ENCODE measurements around the gene ITLN2. TPM values are rescaled to one million over a fixed set of nuclear protein-coding genes. Genes with fewer than 3 reads are reported as not detected.

The ITLN2 gene
- total RNA-seq, 1 experiment from 2014 or later = 0.20 TPM

DNA sequence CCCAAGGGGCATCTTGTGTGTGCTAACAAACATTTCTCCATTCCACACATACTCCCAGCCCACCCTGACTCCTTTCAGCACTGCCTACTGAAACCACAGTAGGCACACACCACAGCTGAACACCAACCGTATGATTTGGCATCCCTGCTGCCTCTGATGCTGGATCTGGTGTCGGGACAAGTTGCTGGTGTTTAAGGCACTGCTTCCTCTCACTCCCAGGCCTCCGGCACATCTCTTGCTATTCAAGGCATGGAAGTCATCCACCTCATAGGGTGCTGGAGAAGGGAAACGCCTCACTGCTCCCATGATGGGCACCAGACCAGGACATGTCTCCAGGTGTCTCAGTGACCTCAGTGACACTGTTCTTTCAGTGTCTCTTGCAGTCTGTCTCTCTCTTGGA is 2.4 kb upstream of the ITLN2 start:
- no peaks in the 10 kb centered on the region for H3K9me2 ChIP-seq (ENCODE audit: insufficient read depth)
- H2AFZ ChIP-seq (ENCODE audit: low read depth, low read length, poor library complexity, severe bottlenecking) = no peak overlapping the region
- DNase-seq (ENCODE audit: low read depth, low spot score) (no peak), ATAC-seq (no peak)
- TF ChIP-seq, protein P1, sequence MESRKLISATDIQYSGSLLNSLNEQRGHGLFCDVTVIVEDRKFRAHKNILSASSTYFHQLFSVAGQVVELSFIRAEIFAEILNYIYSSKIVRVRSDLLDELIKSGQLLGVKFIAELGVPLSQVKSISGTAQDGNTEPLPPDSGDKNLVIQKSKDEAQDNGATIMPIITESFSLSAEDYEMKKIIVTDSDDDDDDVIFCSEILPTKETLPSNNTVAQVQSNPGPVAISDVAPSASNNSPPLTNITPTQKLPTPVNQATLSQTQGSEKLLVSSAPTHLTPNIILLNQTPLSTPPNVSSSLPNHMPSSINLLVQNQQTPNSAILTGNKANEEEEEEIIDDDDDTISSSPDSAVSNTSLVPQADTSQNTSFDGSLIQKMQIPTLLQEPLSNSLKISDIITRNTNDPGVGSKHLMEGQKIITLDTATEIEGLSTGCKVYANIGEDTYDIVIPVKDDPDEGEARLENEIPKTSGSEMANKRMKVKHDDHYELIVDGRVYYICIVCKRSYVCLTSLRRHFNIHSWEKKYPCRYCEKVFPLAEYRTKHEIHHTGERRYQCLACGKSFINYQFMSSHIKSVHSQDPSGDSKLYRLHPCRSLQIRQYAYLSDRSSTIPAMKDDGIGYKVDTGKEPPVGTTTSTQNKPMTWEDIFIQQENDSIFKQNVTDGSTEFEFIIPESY (IDR thresholded peaks at IDR 0.05; ENCODE audit: extremely low read depth, insufficient replicate concordance, low read length) = no peak
- TF ChIP-seq EZH2 (IDR thresholded peaks at IDR 0.05) = no peak
- TF ChIP-seq CBX3 (IDR thresholded peaks at IDR 0.05; ENCODE audit: low read depth) = no peak
- TF ChIP-seq FOSL1 (IDR thresholded peaks at IDR 0.05; ENCODE audit: low read depth) = no peak
- no peak for TF ChIP-seq ELF1 (IDR thresholded peaks at IDR 0.05; ENCODE audit: borderline replicate concordance, low read depth)
- no peak for TF ChIP-seq CEBPB (IDR thresholded peaks at IDR 0.05; ENCODE audit: low read depth)
- TF ChIP-seq SP1 (IDR thresholded peaks at IDR 0.05; ENCODE audit: low read depth) = no peak
- TF ChIP-seq ZNF274 (IDR thresholded peaks at IDR 0.05; ENCODE audit: low read depth, low read length) = no peak
- TF ChIP-seq EZH2phosphoT487 (IDR thresholded peaks at IDR 0.05; ENCODE audit: borderline replicate concordance) = no peak
- TF ChIP-seq SIN3A (IDR thresholded peaks at IDR 0.05; ENCODE audit: low read depth) = no peak
- TF ChIP-seq ZFX (IDR thresholded peaks at IDR 0.05) = no peak
- TF ChIP-seq TCF7L2 (IDR thresholded peaks at IDR 0.05; ENCODE audit: borderline replicate concordance, extremely low read depth, insufficient read depth, insufficient read length) = no peak
- no peak for TF ChIP-seq RAD21 (IDR thresholded peaks at IDR 0.05; ENCODE audit: low read depth)
- TF ChIP-seq, protein P2, sequence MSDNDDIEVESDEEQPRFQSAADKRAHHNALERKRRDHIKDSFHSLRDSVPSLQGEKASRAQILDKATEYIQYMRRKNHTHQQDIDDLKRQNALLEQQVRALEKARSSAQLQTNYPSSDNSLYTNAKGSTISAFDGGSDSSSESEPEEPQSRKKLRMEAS (IDR thresholded peaks at IDR 0.05) = no peak
- TF ChIP-seq JUND (IDR thresholded peaks at IDR 0.05) = no peak
- TF ChIP-seq EGR1 (IDR thresholded peaks at IDR 0.05; ENCODE audit: low read depth) = no peak
- TF ChIP-seq, protein P3, sequence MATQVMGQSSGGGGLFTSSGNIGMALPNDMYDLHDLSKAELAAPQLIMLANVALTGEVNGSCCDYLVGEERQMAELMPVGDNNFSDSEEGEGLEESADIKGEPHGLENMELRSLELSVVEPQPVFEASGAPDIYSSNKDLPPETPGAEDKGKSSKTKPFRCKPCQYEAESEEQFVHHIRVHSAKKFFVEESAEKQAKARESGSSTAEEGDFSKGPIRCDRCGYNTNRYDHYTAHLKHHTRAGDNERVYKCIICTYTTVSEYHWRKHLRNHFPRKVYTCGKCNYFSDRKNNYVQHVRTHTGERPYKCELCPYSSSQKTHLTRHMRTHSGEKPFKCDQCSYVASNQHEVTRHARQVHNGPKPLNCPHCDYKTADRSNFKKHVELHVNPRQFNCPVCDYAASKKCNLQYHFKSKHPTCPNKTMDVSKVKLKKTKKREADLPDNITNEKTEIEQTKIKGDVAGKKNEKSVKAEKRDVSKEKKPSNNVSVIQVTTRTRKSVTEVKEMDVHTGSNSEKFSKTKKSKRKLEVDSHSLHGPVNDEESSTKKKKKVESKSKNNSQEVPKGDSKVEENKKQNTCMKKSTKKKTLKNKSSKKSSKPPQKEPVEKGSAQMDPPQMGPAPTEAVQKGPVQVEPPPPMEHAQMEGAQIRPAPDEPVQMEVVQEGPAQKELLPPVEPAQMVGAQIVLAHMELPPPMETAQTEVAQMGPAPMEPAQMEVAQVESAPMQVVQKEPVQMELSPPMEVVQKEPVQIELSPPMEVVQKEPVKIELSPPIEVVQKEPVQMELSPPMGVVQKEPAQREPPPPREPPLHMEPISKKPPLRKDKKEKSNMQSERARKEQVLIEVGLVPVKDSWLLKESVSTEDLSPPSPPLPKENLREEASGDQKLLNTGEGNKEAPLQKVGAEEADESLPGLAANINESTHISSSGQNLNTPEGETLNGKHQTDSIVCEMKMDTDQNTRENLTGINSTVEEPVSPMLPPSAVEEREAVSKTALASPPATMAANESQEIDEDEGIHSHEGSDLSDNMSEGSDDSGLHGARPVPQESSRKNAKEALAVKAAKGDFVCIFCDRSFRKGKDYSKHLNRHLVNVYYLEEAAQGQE (IDR thresholded peaks at IDR 0.05; ENCODE audit: low read depth) = no peak
- no peak for TF ChIP-seq YY1 (IDR thresholded peaks at IDR 0.05; ENCODE audit: extremely low read depth, insufficient replicate concordance, low read depth, low read length)
- no peak overlapping the region for H3K4me3 ChIP-seq (replicated peaks in 1 of 2; ENCODE audit: low read depth in 1 of 2, low read length in 2 of 2)
- no peaks in the 10 kb centered on the region for H3K27me3 ChIP-seq (ENCODE audit: insufficient read depth, low read length)
- ChIA-PET CTCF (no interaction called here), POLR2A (no interaction called here), RAD21 (ENCODE audit: low non-redundant PET in 1 of 2, low total read pairs in 2 of 2, uncharacterized antibody in 2 of 2, unreplicated experiment in 2 of 2) (no interaction called here)
- intact Hi-C loops (cut with micrococcal nuclease) = no loop called here
- no TSS peak for BruUV-seq (replicated peaks)
- H3K9ac ChIP-seq (ENCODE audit: low read length) = no peak overlapping the region
- H3K4me1 ChIP-seq (ENCODE audit: control insufficient read depth in 1 of 2, insufficient read depth in 2 of 2, low read length in 2 of 2) = peaks cover 3 to 8% of the 10 kb centered on the region in 2 experiments; a peak in 3 of 4 replicates
- no peaks in the 10 kb centered on the region for H3K9me3 ChIP-seq (ENCODE audit: control insufficient read depth in 1 of 2, insufficient read depth in 1 of 2, low read depth in 1 of 2, low read length in 2 of 2)
- H4K20me1 ChIP-seq (ENCODE audit: insufficient read depth) = no peaks in the 10 kb centered on the region
- no peaks in the 10 kb centered on the region for H3K79me2 ChIP-seq (ENCODE audit: insufficient read depth, low read length)
- H3K27ac ChIP-seq (ENCODE audit: low read depth, low read length) = no peak overlapping the region
- no peaks in the 10 kb centered on the region for H3K36me3 ChIP-seq (ENCODE audit: control insufficient read depth in 1 of 2, insufficient read depth in 2 of 2, low read length in 2 of 2)
- H3K4me2 ChIP-seq (ENCODE audit: low read length) = no peak overlapping the region

Data from HCT116 (cell line).